ES-I3 (cell line): ENCODE data around the gene SLC48A1.

Experiments
- H3K36me3 ChIP-seq: 2 replicates; pipeline ENCODE4 v1.6.1; 2013; ENCODE audit warnings: mild to moderate bottlenecking, low read length, control low read depth, moderate library complexity; ENCODE audit not compliant: insufficient read depth
- H3K4me1 ChIP-seq: 2 replicates; pipeline ENCODE4 v1.6.1; 2013; ENCODE audit warnings: mild to moderate bottlenecking, control low read depth, low read length; ENCODE audit not compliant: insufficient read depth
- H3K9ac ChIP-seq: 2 replicates; pipeline ENCODE4 v1.6.1; 2013; ENCODE audit warnings: low read depth, mild to moderate bottlenecking, low read length, moderate library complexity
- H3K9me3 ChIP-seq: 2 replicates; pipeline ENCODE4 v1.6.1; 2013; ENCODE audit warnings: mild to moderate bottlenecking, low read length, moderate library complexity; ENCODE audit not compliant: control insufficient read depth, insufficient read depth

SLC48A1 gene

DNA sequence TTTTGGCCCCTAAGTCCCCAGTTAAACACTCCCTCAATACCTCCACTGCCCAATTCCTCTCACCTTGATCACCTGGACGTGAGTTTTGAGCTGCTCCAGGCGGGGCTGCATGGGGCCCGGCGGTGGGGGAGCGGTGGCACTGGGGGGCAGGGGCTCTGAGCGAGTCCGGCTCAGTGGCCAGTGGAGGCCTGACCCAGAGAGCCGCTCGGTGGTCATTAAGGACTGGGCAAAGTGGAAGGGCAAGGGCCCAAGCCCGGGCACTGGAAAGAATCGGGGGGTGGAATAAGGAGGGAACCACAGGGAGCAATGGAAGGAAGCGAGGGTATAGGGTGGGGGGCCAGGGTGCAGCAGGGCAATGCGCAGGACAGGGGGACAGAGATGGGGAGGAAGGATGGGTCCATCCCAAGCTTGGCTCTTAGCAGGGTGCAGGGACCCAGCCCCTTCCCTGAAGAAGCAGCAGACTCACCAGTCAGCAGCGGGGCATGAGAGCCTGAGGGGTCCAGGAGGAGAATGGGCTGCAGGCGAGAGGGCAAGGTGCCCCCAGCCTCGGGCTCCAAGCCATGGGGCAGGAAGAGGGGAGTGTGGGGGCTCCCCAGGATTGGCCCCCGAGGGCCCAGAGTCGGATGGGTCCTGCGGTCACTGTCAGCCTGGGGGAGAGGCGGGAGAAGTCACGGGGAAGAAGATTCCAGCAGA lies 22.2 kb downstream of the SLC48A1 start:
- H3K36me3 ChIP-seq = peaks cover 13% of the 10 kb centered on the region
- H3K4me1 ChIP-seq = no peaks in the 10 kb centered on the region
- no peak overlapping the region for H3K9ac ChIP-seq
- no peaks in the 10 kb centered on the region for H3K9me3 ChIP-seq

- H3K4me1 ChIP-seq = no peaks in the 10 kb centered on the region
- H3K36me3 ChIP-seq = peaks cover 13% of the 10 kb centered on the region
- H3K9me3 ChIP-seq = no peaks in the 10 kb centered on the region
- H3K9ac ChIP-seq = no peak overlapping the region
Measured at GRCh38 chr12:47795814-47796411, 22.9 kb downstream of the SLC48A1 start.

- no peaks in the 10 kb centered on the region for H3K9me3 ChIP-seq
- no peak overlapping the region for H3K9ac ChIP-seq
- peaks cover 11% of the 10 kb centered on the region for H3K36me3 ChIP-seq
- peaks cover 7% of the 10 kb centered on the region; the same call in 1 of the 2 replicates for H3K4me1 ChIP-seq
Measured at GRCh38 chr12:47797441-47797840, 24.4 kb downstream of the SLC48A1 start.

DNA sequence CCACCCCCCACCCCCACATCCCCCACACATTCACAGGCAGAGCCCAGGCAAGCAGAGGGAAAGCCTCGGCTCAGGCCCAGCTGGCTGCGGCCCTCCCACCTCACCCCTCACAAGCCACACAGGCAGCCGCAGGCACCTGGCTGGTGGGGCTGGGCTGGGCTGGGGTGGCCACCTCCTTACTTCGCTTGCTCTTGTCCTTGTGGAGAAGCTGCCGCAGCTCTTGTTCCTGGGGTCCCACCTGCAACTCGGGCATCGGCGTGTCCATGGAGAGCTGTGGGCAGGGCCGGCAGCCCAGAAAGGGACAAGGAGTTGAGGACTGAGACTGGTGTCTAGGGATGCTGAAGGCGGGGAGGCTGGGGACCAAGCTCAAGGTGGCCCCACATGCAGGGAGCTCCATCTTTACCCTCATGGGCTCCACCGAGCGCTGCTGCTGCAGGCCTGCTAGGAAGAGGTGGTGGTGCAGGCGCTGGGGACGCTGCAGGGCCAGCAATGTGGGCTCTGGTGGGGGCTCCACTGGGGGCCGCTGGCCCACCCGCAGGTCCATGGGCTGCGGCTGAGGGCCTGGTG lies 25.4 kb downstream of the SLC48A1 start:
- Histone ChIP-seq H3K36me3 (peaks cover 5% of the 10 kb centered on the region; the same call in 1 of the 2 replicates), H3K9ac (no peak overlapping the region), H3K4me1 (peaks cover 13% of the 10 kb centered on the region; the same call in 1 of the 2 replicates), H3K9me3 (no peaks in the 10 kb centered on the region)

GRCh38 chr12:47799357-47799955 lies 26.4 kb downstream of the SLC48A1 start:
- H3K36me3 ChIP-seq = peaks cover 4% of the 10 kb centered on the region; the same call in 1 of the 2 replicates
- no peak overlapping the region for H3K9ac ChIP-seq
- no peaks in the 10 kb centered on the region for H3K9me3 ChIP-seq
- peaks cover 13% of the 10 kb centered on the region; the same call in 1 of the 2 replicates for H3K4me1 ChIP-seq

DNA sequence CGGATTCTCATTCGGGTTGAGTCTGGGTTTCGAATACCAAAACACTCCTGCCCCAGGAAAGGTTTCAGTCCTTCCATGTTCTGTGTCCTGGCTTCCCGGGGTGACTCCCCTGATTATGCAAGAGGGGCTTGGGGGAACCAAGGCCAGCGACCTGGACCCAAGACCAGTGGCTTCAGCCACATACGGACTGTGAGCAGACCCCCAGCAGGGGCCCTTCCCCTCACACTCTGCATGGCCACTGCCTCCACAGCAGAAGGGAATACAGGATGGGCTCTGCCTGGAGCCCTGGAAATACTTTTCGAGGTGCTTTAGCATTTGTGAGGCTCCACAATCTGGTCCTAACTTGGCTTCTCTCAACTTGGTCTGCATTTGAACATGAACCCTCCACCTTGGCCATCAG lies 27.5 kb downstream of the SLC48A1 start:
- Histone ChIP-seq H3K36me3 (peaks cover 3% of the 10 kb centered on the region; the same call in 1 of the 2 replicates), H3K9me3 (no peaks in the 10 kb centered on the region), H3K4me1 (peaks cover 13% of the 10 kb centered on the region; the same call in 1 of the 2 replicates), H3K9ac (no peak overlapping the region)

- peaks cover 3% of the 10 kb centered on the region; the same call in 1 of the 2 replicates for H3K36me3 ChIP-seq
- H3K4me1 ChIP-seq = peaks cover 13% of the 10 kb centered on the region; the same call in 1 of the 2 replicates
- no peak overlapping the region for H3K9ac ChIP-seq
- H3K9me3 ChIP-seq = no peaks in the 10 kb centered on the region
Measured at GRCh38 chr12:47801170-47801903, 28.3 kb downstream of the SLC48A1 start.

DNA sequence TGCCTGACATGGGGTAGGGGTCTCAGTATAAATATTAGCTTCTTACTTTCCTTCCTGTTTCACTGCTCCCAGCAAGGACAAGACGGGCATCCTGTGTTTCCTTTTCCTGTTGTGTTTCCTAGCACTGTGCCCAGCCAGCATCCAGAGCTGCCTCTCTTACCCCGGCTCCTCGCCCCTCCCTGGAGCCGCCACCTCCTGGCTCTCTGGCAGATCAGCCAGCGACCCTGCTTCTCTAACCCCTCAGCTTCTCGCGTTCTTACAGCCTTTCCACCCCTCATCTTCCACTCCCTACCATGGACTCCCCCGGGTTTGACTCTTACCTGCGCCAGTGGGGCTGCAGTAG lies 28.8 kb downstream of the SLC48A1 start:
- Histone ChIP-seq H3K4me1 (peaks cover 13% of the 10 kb centered on the region; the same call in 1 of the 2 replicates), H3K9ac (no peak overlapping the region), H3K9me3 (no peaks in the 10 kb centered on the region), H3K36me3 (peaks cover 3% of the 10 kb centered on the region; the same call in 1 of the 2 replicates)

GRCh38 chr12:47802312-47802711 lies 29.3 kb downstream of the SLC48A1 start:
- no peaks in the 10 kb centered on the region for H3K9me3 ChIP-seq

GRCh38 chr12:47803191-47803875 lies 30.3 kb downstream of the SLC48A1 start:
- Histone ChIP-seq H3K9me3 (no peaks in the 10 kb centered on the region), H3K36me3 (peaks cover 3% of the 10 kb centered on the region; the same call in 1 of the 2 replicates), H3K4me1 (peaks cover 19% of the 10 kb centered on the region; the same call in 1 of the 2 replicates), H3K9ac (no peak overlapping the region)

More at GRCh38 chr12:47802312-47802711, 29.3 kb downstream of the SLC48A1 start:
- H3K9ac ChIP-seq = no peak overlapping the region
- peaks cover 13% of the 10 kb centered on the region; the same call in 1 of the 2 replicates for H3K4me1 ChIP-seq
- H3K36me3 ChIP-seq = peaks cover 3% of the 10 kb centered on the region; the same call in 1 of the 2 replicates

DNA sequence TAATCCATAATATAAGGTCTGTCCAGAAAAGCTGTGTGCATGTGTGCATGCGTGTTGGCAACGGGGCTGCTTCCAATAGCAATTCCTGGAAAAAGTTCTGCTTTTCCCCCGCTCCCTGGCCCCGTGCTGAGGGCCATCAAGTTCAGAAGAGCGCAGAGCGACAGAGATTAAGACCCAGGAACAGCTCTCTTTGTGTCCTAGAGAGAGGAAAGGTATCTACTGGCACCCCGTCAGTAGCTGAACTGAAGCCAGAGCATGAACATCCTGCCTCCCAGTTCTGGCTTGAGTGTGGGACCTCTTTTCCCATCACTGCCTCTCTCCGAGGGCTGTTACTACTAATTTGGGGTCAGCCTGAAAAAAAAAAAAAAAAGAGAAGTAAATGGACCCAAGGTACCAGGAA lies 31.1 kb downstream of the SLC48A1 start:
- Histone ChIP-seq H3K36me3 (peaks cover 3% of the 10 kb centered on the region; the same call in 1 of the 2 replicates), H3K9ac (no peak overlapping the region), H3K9me3 (no peaks in the 10 kb centered on the region), H3K4me1 (peaks cover 27% of the 10 kb centered on the region)

- H3K4me1 ChIP-seq = peaks cover 30% of the 10 kb centered on the region
- no peaks in the 10 kb centered on the region for H3K9me3 ChIP-seq
- no peak overlapping the region for H3K9ac ChIP-seq
- H3K36me3 ChIP-seq = peaks cover 3% of the 10 kb centered on the region; the same call in 1 of the 2 replicates
Measured at GRCh38 chr12:47805417-47805816, 32.4 kb downstream of the SLC48A1 start.

DNA sequence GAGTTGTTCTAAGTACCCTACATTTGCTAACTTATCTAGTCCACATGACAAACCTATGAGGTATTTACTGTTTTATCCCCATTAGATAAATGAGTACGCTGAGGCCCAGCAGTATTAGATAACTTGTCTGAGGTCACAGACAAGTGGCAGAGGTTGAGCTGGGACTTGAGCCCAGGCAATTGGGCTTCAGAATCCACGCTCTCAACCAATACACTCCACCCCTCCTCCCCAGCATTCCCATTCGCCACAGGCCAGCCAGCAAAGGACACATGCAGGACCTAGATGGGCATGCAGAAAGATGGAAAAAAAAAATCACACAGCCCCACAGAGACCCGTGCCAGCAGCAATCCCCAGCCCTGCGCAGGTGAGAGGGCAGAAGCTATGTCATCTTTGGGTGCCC lies 34.3 kb downstream of the SLC48A1 start:
- Histone ChIP-seq H3K36me3 (peaks cover 3% of the 10 kb centered on the region; the same call in 1 of the 2 replicates), H3K9ac (no peak overlapping the region), H3K9me3 (no peaks in the 10 kb centered on the region), H3K4me1 (peaks cover 44% of the 10 kb centered on the region)
